SW480 (cell line): ENCODE measurements around the gene HSP90AB1.
A peak's percentile ranks its signal among the peaks of the same experiment; 100 is the strongest.

Source experiments
- DNase-seq: peaks from one replicate; pipeline ENCODE4 v3.0.0-alpha.2; 2016; ENCODE audit warnings: low spot score

The HSP90AB1 gene

GRCh38 chr6:44246663-44247337 is at the start of gene HSP90AB1:
HSP90AB1 (plus strand) TSS chr6:44247101; CDS start chr6:44248630, 1,529 bp downstream.
- DNase-seq: peak; percentile 98

- no peak for DNase-seq
These were observed 48.2 kb upstream of the HSP90AB1 start for GRCh38 chr6:44198684-44199083.

- DNase-seq: no peak
These were observed 47.0 kb upstream of the HSP90AB1 start for GRCh38 chr6:44199883-44200282.

GRCh38 chr6:44201200-44201599 is 45.7 kb upstream of the HSP90AB1 start:
- no peak for DNase-seq

- DNase-seq: no peak
These were observed 45.1 kb upstream of the HSP90AB1 start for GRCh38 chr6:44201638-44202303.

GRCh38 chr6:44202332-44202971 is 44.4 kb upstream of the HSP90AB1 start:
- no peak for DNase-seq

GRCh38 chr6:44202972-44203750 is 43.7 kb upstream of the HSP90AB1 start:
- DNase-seq: no peak

- DNase-seq: no peak
These were observed 42.9 kb upstream of the HSP90AB1 start for GRCh38 chr6:44203955-44204354.

GRCh38 chr6:44207966-44208365 is 38.9 kb upstream of the HSP90AB1 start:
- no peak for DNase-seq

GRCh38 chr6:44211284-44211683 is 35.6 kb upstream of the HSP90AB1 start:
- no peak for DNase-seq

GRCh38 chr6:44214307-44214706 is 32.6 kb upstream of the HSP90AB1 start:
- no peak for DNase-seq

- DNase-seq: no peak
These were observed 30.1 kb upstream of the HSP90AB1 start, which contains the start of gene MYMX for GRCh38 chr6:44216677-44217331. MYMX (plus strand) TSS chr6:44216926; CDS start chr6:44217472, 546 bp downstream.

- DNase-seq: no peak
These were observed 29.4 kb upstream of the HSP90AB1 start for GRCh38 chr6:44217332-44218143.

- DNase-seq: peak; percentile 69
These were observed 27.7 kb upstream of the HSP90AB1 start for GRCh38 chr6:44219053-44219814.

- no peak for DNase-seq
These were observed 26.8 kb upstream of the HSP90AB1 start for GRCh38 chr6:44219815-44220784.

- no peak for DNase-seq
These were observed 26.0 kb upstream of the HSP90AB1 start for GRCh38 chr6:44220913-44221290.

GRCh38 chr6:44221291-44221960 is 25.5 kb upstream of the HSP90AB1 start:
- peak; percentile 78 for DNase-seq

GRCh38 chr6:44221961-44222335 is 25.0 kb upstream of the HSP90AB1 start:
- no peak for DNase-seq
